D341Med (cell line): ENCODE measurements around the gene UNC93B1.
A peak's percentile ranks its signal among the peaks of the same experiment; 100 is the strongest.
"Not testable (repeated sequence)": the region's sequence is repeated elsewhere in the genome, so short reads cannot be mapped to it uniquely, and the experiment has no call there.

ENCODE experiments used
- DNase-seq: peaks from one replicate; pipeline ENCODE4 v3.0.0; 2012; ENCODE audit warnings: low spot score

Gene UNC93B1

GRCh38 chr11:67991347-67992121 is 12.4 kb downstream of the UNC93B1 start:
- DNase-seq = not testable (repeated sequence)

- not testable (repeated sequence) for DNase-seq
Observed at GRCh38 chr11:67990546-67991346, 13.2 kb downstream of the UNC93B1 start.

DNA sequence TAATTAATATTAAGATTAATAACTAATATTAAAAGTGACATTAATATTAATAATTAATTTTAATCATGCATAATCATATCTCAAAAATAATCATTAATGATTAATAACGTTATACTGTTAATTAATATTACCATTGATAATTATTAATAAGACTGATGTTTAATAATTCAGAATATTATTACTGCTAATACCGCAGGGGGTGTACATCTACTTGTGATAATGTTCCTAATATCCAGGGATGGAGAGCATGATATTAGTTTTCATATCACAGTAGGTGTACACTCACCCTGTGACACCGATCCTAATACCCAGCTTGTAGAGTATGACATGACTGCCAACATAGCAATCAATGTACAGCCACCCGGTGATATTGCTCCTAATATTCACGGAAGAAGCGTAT is 18.6 kb downstream of the UNC93B1 start:
- DNase-seq = not testable (repeated sequence)

DNA sequence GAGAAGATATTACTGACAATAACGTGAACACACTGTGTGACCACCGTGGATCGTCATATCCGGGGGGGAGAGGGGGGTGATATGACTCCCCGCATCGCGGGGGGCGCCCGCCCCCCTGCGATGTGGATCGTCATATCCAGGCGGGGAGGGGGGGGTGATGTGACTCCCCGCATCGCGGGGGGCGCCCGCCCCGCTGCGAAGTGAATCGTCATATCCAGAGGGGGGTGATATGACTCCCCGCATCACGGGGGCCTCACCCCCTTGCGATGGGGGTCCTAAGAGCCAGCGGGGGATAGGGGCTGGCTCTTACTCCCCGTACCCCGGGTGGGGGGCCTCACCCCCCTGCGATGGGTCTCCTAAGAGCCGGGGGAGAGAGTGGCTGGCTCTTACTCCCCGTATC is 19.9 kb downstream of the UNC93B1 start:
- no peak for DNase-seq

GRCh38 chr11:67982255-67982857 is 21.5 kb downstream of the UNC93B1 start:
- not testable (repeated sequence) for DNase-seq

GRCh38 chr11:67981226-67981625 is 22.7 kb downstream of the UNC93B1 start:
- not testable (repeated sequence) for DNase-seq

DNA sequence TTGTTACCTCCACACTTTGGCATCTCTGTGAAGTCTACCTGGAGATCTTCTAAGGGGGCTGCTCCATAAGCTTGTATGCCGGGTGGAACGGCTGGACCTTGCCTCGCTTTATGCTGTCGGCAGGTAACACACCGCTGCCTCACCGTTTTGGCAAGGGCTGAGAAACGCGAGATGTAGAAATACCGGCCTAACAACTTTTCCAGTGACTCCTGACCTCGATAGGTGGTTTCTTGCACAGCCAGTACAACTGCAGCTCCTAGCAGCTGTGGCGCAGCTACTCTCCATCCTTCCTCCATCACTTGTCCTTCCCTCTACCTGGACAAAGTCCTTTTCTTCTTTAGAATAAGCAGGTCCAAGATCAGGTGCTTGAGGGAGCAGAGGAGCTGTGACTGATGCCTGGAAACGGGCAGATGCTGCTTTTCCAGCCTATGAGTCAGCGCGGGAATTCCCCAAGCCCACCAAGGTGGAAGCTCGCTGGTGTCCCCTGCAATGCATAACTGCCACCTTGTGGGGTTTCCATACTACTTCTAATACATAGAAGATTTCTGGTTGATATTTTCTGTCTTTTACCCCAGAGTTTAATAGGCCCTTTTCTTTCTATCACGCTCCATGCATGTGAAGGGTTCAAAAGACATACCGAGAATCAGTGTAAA is 25.0 kb downstream of the UNC93B1 start:
- not testable (repeated sequence) for DNase-seq

- DNase-seq = not testable (repeated sequence)
Observed at GRCh38 chr11:67974746-67975145, 29.2 kb downstream of the UNC93B1 start.

DNA sequence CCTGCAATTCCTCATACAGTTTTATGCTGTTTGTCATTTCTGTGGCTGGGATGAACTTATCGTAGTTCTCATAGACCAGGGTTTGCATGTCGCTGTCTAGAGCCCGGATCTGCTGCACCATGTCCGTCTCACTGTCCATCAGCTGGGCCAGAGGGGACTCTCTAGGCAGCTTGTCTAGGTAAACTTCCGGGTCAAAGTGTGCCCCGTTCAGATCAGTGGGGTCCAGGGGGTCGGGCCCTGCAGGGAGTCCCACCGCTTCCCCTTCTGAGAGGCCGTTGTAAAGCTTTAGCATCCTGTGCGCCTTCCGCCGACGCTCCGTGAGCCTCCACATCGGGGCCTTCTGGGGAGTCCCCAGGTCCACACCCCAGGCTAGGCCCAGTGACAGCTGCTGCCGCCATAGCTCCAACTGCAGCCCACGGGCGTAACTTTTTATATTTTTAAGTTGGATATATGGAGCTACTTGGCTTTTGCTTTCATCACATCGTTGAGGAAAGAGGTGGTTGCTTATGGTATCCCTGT is 38.0 kb downstream of the UNC93B1 start:
- not testable (repeated sequence) for DNase-seq

GRCh38 chr11:67964746-67965145 is 39.2 kb downstream of the UNC93B1 start:
- not testable (repeated sequence) for DNase-seq

DNA sequence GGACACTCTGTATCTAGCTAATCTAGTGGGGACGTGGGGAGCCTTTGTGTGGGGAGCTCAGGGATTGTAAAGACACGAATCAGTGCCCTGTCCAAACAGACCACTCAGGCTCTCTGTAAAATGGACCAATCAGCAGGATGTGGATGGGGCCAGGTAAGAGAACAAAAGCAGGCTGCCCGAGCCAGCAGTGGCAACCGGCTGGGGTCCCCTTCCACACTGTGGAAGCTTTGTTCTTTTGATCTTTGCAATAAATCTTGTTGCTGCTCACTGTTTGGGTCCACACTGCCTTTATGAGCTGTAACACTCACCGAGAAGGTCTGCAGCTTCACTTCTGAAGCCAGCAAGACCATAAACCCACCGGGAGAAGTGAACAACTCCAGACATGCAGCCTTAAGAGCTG is 40.0 kb downstream of the UNC93B1 start:
- not testable (repeated sequence) for DNase-seq

DNA sequence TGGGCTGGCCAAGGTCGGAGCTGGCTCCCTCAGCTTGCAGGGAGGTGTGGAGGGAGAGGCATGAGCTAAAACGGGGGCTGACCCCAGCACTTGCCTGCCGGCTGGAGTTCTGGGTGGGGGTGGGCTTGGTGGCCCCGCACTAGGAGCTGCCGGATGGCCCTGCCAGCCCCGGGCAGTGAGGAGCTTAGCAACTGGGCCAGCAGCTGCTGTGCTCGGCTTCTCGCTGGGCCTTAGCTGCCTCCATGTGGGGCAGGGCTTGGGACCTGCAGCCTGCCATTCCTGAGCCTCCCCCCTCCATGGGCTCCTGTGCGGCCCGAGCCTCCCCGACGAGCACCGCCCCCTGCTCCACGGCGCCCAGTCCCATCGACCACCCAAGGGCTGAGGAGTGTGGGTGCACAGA is 40.7 kb downstream of the UNC93B1 start:
- not testable (repeated sequence) for DNase-seq

GRCh38 chr11:67956236-67956635 is 47.7 kb downstream of the UNC93B1 start:
- not testable (repeated sequence) for DNase-seq

- peak; percentile 92 for DNase-seq
Observed at GRCh38 chr11:67955461-67956007, 48.4 kb downstream of the UNC93B1 start.

- DNase-seq = not testable (repeated sequence)
Observed at GRCh38 chr11:67954971-67955370, 48.9 kb downstream of the UNC93B1 start.

- not testable (repeated sequence) for DNase-seq
Observed at GRCh38 chr11:67954251-67954650, 49.6 kb downstream of the UNC93B1 start.

DNA sequence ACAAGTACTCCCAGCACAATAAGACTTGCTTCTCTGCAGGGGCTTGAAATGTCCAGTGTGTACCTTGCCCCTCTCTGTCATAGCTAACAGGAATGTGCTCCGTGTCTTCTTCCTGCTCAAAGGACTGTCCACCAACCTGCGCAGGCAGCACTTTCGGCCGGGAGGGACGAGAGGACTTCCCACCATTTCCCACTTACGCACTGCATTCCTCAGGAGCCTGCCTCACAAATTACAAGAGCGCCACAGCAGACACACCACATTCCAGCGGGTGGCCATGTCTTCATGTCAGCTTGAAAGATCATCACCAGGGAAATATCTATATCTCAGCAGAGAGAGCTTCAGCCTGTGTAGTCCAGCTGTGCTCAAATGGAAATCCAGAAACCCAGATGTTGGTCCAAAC is 53.2 kb downstream of the UNC93B1 start:
- DNase-seq = not testable (repeated sequence)

GRCh38 chr11:67947785-67948184 is 56.1 kb downstream of the UNC93B1 start:
- DNase-seq = not testable (repeated sequence)

DNA sequence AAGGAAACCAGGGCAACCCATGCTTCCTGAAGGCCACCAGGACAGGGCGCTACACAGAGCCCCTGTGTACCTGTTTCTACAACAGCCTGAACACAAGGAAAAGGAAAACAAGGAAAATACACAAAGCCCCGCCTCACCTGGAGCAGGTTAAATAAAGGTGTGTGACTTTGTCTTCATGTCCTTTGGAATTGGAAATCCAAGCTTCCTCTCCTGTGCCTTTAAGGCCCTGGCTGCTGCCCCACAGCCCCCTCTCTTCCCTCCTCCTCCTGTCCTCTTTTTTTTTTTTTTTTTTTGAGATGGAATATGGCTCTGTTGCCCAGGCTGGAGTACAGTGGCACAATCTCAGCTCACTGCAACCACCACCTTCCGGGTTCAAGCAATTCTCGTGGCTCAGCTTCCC is 57.5 kb downstream of the UNC93B1 start:
- not testable (repeated sequence) for DNase-seq

DNA sequence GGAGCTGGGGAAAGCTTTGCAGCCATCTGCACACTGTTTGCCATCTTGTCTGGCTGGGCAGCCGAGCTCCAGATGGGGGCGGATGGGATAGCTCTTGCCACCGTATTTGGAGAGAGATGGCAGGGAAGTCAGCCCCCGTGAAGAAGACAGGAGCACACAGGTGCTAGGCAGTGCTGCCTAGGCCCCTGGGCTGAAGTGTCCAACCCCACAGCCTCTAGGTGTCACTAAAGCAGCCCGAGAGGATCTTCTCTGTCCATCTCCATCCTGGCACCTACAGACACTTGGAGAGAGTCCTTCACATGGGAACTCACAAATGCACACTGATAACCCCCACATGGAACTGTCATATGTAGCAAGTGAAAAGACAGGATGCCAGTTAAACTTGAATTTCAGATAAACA is 60.5 kb downstream of the UNC93B1 start:
- not testable (repeated sequence) for DNase-seq
